Activated CD8-positive, alpha-beta memory T cell treated with anti-CD3 and anti-CD28 coated beads, Interleukin-2, amount 50 U/mL, for 24 hours (primary cell): Measurements from ENCODE around the gene SSBP3.
A peak's percentile ranks its signal among the peaks of the same experiment; 100 is the strongest.

Experiments
- DNase-seq: peaks from one replicate; pipeline ENCODE4 v3.0.0-alpha.2; 2020; ENCODE audit errors: extremely low read depth

The SSBP3 gene

DNA sequence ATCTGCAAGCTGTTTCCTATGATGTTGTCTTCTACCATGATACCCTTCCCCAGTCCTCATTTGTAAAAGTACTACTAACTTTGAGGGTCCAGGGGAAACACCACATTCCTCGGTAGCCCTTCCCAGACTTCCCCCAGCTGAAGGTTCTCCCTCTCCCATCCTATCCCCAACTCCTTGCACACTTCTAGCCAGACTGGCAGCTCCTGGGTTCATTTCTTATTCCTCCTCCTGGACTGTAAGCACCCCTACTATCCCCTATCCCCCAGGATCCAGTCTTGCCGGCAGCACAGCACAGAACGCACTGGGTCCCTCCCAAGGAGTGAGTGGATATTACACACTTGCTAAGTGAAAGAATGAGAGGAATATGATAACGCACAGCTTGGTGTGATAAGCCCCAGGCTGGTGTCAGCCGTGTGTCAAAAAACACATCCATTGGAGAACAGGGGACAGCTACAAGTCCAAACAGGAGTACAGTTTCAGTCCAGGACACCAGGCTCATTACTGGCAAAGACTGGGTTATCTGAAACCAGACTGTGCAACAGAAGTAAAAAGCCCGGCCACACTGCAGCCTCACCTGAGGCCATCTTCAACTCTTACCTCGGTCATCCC is 100.2 kb downstream of the SSBP3 start:
- no peak for DNase-seq

DNA sequence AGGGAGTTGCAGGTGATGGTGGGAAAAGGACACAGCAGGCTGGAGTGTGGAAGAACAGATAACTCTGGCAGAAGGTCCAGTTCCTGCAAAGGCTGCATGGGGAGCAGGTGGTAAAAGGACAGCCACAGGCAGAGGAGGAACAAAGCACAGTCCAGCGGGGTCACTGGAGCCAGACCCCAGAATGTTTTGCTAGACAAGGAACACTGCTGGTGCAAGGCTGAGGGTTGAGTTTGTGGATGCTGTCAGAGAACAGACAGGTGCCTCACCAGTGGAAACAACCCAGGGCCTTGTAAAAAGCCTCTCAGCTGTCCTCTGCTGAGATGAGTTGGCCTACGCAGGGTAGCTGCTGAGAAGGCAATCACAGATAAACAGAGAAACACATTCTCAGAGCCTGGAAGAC is 101.7 kb downstream of the SSBP3 start:
- no peak for DNase-seq

GRCh38 chr1:54302951-54303843 is 103.0 kb downstream of the SSBP3 start:
- DNase-seq, result no peak

DNA sequence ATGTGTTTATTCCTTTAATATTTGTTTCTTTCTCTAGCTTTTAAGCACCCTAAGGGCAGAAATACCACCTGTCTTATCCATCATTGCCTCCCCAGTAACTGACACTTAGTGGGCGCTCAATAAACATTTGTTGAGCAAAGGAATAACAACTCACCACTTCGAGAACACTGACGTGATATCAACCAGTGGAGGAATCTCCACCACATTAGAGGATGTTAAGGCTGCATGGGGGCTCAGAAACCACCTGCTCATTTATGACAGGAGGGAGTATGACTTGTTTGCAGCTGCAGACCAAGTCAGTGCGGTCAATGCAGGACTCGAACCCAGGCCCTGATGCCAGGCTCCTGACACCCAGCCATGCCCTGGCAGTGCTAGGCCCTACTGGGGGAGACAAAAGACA is 103.6 kb downstream of the SSBP3 start:
- DNase-seq, result no peak

DNA sequence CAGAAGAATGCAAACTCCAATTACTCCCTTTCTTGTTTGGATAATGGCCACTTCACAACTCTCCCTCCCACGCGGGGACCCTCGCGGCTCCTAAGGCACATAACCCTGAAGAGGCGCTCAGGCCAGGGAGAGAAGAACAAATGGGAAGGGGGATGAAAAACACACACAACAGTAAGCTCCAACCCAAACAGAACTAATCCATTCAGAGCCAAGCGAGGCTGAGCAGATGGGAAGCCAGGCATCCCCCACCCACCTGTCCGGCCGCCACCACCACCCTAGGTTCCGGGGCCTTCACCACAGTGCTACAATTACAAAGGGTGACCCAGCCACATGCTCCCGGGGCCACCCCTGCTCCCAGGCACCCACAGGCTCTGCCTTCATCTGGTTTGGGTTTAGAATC is 104.7 kb downstream of the SSBP3 start:
- no peak for DNase-seq

DNA sequence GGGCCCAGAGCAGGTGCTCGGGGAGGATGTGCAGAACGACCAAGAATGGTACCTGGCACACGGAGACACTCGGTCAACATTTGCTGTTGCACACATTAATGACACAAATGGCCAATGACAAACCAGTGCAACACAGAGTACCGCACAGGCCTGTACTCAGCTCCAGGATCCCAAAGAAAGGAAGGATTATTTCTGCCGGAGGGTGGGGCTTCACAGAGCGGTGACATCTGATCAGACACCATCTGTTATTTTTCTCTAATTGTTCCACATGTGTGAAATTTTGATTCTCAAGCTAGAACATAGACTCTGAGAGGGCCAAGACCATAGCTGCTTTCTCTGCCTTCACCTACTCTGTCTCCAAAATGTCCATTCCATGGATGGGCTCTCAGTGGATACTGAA is 105.8 kb downstream of the SSBP3 start:
- no peak for DNase-seq

DNA sequence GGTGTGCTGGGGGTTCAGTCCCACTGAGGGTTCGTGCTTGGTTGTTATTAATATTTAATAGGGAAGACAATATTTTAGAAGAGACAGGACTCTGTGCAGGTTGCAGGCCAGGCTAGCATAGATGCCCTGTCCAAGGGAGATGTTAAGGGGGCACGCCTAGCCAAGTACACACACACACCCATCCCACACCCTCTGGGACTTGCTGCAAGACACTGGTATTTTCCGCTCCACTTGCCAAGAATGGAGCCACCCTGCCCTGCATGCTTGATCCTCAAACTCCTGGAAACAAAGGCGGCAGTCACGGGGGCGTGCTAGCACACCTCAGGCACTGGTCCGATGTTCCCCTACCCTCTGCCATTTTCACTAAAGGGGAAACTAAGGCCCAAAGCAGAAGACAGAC is 107.2 kb downstream of the SSBP3 start:
- DNase-seq, result no peak

GRCh38 chr1:54298284-54299033 is 107.7 kb downstream of the SSBP3 start:
- DNase-seq, result no peak

GRCh38 chr1:54297596-54298283 is 108.5 kb downstream of the SSBP3 start:
- DNase-seq, result no peak

- no peak for DNase-seq
Observed at GRCh38 chr1:54296666-54297065, 109.5 kb downstream of the SSBP3 start.

DNA sequence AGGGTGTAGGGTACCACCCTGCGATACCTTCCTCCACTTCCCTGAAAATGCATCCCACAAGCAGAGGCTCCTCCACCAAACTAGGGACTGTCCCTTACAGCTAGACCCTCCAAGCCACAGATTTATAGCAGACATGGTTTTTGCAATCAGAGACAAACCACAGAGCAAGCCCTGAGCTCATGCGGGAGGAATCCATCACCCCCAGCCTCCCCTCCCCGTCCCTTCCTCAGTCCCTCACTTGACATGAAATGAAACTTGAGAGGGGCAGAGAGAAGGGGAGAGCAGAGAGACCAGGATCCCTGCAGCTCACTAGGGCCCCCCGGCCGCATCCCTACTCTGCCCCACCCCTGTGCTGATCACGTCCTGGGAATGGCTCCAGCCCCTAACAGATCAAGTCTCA is 111.3 kb downstream of the SSBP3 start:
- no peak for DNase-seq

DNA sequence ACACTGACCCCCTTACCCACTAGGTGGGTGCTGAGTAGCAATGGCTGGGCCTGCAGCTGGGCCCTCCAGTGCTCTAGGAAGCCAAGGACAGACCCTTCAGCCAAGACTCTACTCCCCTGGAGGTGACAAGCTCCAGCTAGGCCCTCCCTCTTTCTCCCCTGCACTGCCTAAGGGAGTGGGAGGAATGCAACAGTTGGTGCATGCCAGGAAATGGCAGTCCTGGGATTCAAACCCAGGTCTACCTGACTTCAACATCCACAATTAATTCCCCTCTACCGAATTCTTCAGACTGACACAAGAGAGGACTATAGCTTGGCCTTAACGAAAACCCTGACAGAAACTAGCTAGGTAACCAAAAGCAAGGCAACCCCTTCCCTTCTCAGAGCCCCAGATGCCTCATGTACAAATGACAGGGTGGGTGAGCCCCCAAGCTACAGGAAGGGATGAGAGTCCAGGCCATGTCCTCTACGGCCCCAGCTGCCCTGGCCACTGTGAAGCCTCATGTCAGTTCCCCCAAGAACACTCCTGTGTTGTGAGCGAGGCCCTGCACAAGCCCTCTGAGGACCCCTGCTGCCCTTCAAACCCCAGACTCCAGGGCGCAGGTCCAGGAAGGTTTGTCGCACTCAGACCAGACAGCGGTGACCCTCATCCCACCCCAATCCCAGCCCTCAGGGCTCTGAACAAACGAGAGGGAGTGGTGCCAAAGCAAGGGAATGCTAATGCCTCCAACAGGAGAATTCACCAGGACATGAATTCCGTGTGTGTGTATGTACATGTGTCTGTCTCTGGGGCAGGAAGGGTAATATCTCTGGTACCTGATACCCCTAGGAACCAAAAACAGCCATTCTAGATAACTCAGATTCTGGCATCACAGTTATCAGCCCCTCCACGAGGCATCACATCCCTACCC is 113.9 kb downstream of the SSBP3 start:
- no peak for DNase-seq

GRCh38 chr1:54291276-54292001 is 114.8 kb downstream of the SSBP3 start:
- DNase-seq, result no peak

GRCh38 chr1:54290506-54291184 is 115.5 kb downstream of the SSBP3 start:
- no peak for DNase-seq

GRCh38 chr1:54289712-54290233 is 116.4 kb downstream of the SSBP3 start:
- no peak for DNase-seq

- DNase-seq, result no peak
Observed at GRCh38 chr1:54287801-54288211, 118.4 kb downstream of the SSBP3 start.

DNA sequence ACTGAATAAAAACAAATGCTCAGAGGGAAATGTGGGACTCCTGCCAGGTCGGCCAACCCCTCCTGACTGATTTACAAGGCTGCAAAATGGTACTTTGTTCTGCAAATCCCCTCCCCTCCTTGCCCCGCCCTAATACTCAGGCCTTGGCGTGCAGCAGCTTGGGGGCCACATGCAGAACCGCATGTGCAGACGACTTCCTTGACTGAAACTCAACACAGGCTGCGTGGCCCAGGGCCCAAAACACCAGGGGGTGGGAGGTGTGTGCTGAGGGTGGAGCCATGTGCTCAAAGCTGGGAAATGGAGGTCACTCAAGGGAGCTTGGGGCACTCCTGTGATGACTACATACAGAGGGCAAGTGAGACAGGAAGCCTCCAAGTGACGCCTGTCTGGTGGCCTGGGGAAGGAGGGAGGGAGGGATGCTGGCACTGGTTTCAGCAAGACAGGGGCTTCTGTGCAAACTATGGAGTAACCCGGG is 119.0 kb downstream of the SSBP3 start:
- DNase-seq, result peak; percentile 15

GRCh38 chr1:54285815-54286345 is 120.3 kb downstream of the SSBP3 start:
- no peak for DNase-seq
